Effector CD8-positive, alpha-beta T cell (primary cell): ENCODE measurements around the gene WDR90.

Experiments used
- DNase-seq: peaks from one replicate; lab custom pipeline; 2025; lab: John Stamatoyannopoulos, UW
- total RNA-seq, 4 experiments: gene quantifications; one replicate each; lab custom pipeline; 2026; lab: John Stamatoyannopoulos, UW

The WDR90 gene
- 26.1 to 47.4 (median 33.1) reads per million in 4 experiments for total RNA-seq

- peak; percentile 90 for DNase-seq
Observed at GRCh38 chr16:648781-649589, at the start of gene WDR90. Gene WDR90, plus strand, starts transcription at chr16:649365. Its CDS starts 52 bp downstream, at chr16:649417.

- DNase-seq: no peak
Observed at GRCh38 chr16:600781-601180, 48.4 kb upstream of the WDR90 start.

GRCh38 chr16:603933-604332 is 45.2 kb upstream of the WDR90 start:
- DNase-seq: no peak

GRCh38 chr16:606656-607307 is 42.4 kb upstream of the WDR90 start:
- DNase-seq: no peak

GRCh38 chr16:608019-608418 is 41.1 kb upstream of the WDR90 start:
- no peak for DNase-seq

GRCh38 chr16:609316-609715 is 39.8 kb upstream of the WDR90 start:
- DNase-seq: no peak

- DNase-seq: no peak
Observed at GRCh38 chr16:609984-610383, 39.2 kb upstream of the WDR90 start.

GRCh38 chr16:610513-611381 is 38.4 kb upstream of the WDR90 start:
- DNase-seq: peak; percentile 12

- no peak for DNase-seq
Observed at GRCh38 chr16:615122-615521, 34.0 kb upstream of the WDR90 start.

GRCh38 chr16:616733-617586 is 32.2 kb upstream of the WDR90 start:
- DNase-seq: no peak

- DNase-seq: no peak
Observed at GRCh38 chr16:617855-618254, 31.3 kb upstream of the WDR90 start.

GRCh38 chr16:619476-620100 is 29.6 kb upstream of the WDR90 start:
- DNase-seq: no peak

GRCh38 chr16:620700-621525 is 28.3 kb upstream of the WDR90 start:
- DNase-seq: no peak

- no peak for DNase-seq
Observed at GRCh38 chr16:621526-622105, 27.5 kb upstream of the WDR90 start.

GRCh38 chr16:622920-623280 is 26.3 kb upstream of the WDR90 start:
- DNase-seq: no peak

GRCh38 chr16:624526-625070 is 24.6 kb upstream of the WDR90 start:
- no peak for DNase-seq

- DNase-seq: no peak
Observed at GRCh38 chr16:625117-625976, 23.8 kb upstream of the WDR90 start.

- DNase-seq: no peak
Observed at GRCh38 chr16:625977-626765, 23.0 kb upstream of the WDR90 start.
